HEK293 (cell line): Measurements from ENCODE around the gene ZNF710.

Experiments
- BCL11A ChIP-seq: fragments of 450-650 bp; formaldehyde crosslinking; IDR thresholded peaks from 2 replicates; pipeline ENCODE4 v1.5.1; 2016; ENCODE audit warnings: low read depth, missing biosample characterization, missing genetic modification characterization
- CTCF ChIP-seq: fragments of 450-650 bp; formaldehyde crosslinking; IDR thresholded peaks from 2 replicates; pipeline ENCODE4 v1.5.1; 2016; ENCODE audit warnings: missing biosample characterization, missing genetic modification characterization
- REST ChIP-seq: fragments of 450-650 bp; formaldehyde crosslinking; IDR thresholded peaks from 2 replicates; pipeline ENCODE4 v1.5.1; 2016; ENCODE audit warnings: missing biosample characterization, missing genetic modification characterization
- ZBTB1 ChIP-seq: fragments of 450-650 bp; formaldehyde crosslinking; IDR thresholded peaks from 2 replicates; pipeline ENCODE4 v1.5.1; 2016; ENCODE audit warnings: missing biosample characterization, missing genetic modification characterization
- ZNF140 ChIP-seq: fragments of 450-650 bp; formaldehyde crosslinking; IDR thresholded peaks from 2 replicates; pipeline ENCODE4 v1.5.1; 2016; ENCODE audit warnings: missing biosample characterization, missing genetic modification characterization
- ZNF530 ChIP-seq: fragments of 450-650 bp; formaldehyde crosslinking; IDR thresholded peaks from 2 replicates; pipeline ENCODE4 v1.5.1; 2016; ENCODE audit warnings: low read depth, missing biosample characterization, missing genetic modification characterization
- ZNF558 ChIP-seq: fragments of 450-650 bp; formaldehyde crosslinking; IDR thresholded peaks from 2 replicates; pipeline ENCODE4 v1.5.1; 2016; ENCODE audit warnings: missing biosample characterization, missing genetic modification characterization

- TF ChIP-seq ZBTB1 (tag by site-specific recombination), result no peak
- no peak for TF ChIP-seq CTCF (tag by site-specific recombination)
- no peak for TF ChIP-seq ZNF558 (tag by site-specific recombination)
- TF ChIP-seq ZNF140, result no peak
- no peak for TF ChIP-seq REST (tag by site-specific recombination)
- no peak for TF ChIP-seq ZNF530
- no peak for TF ChIP-seq BCL11A (tag by site-specific recombination)
Measured at GRCh38 chr15:90056529-90056928, 55.4 kb downstream of the ZNF710 start.
